Spleen (tissue), 11 donors: ENCODE results near the gene C11orf98. TPM values are rescaled to one million over a fixed set of nuclear protein-coding genes. Genes with fewer than 3 reads are reported as not detected.

ENCODE experiments used
- DNase-seq: peaks from one replicate; pipeline ENCODE4 v3.0.0-alpha.2; 2020
- H3K27ac ChIP-seq, 8 donors: fragments of 200-600 bp; sonication (generic) in 7 of 8; 1 replicate in 4 of 8; 2 replicates in 4 of 8; pipeline versions ENCODE4 v1.5.0 to v1.8.0; 2016 to 2021; ENCODE audit warnings: inconsistent platforms in 4 of 8, mild to moderate bottlenecking in 4 of 8, moderate library complexity in 1 of 8
- H3K27me3 ChIP-seq, 7 donors: fragments of 200-600 bp; sonication (generic) in 6 of 7; replicated peaks in 1 of 7; 1 replicate in 4 of 7; 2 replicates in 3 of 7; pipeline versions ENCODE4 v1.5.0 to v1.8.0; 2016 to 2021; ENCODE audit warnings: inconsistent platforms in 3 of 7, mild to moderate bottlenecking in 1 of 7
- H3K36me3 ChIP-seq, 6 donors: fragments of 200-600 bp; sonication (generic) in 5 of 6; 1 replicate in 4 of 6; 2 replicates in 2 of 6; pipeline versions ENCODE4 v1.5.0 to v1.8.0; 2016 to 2021; ENCODE audit warnings: inconsistent platforms in 2 of 6
- H3K4me1 ChIP-seq, 6 donors: fragments of 200-600 bp; sonication (generic) in 5 of 6; 1 replicate in 3 of 6; 2 replicates in 3 of 6; pipeline versions ENCODE4 v1.5.0 to v1.8.0; 2016 to 2021; ENCODE audit warnings: inconsistent platforms in 3 of 6
- H3K4me3 ChIP-seq, 8 donors: fragments of 200-600 bp; sonication (generic) in 7 of 8; 1 replicate in 4 of 8; 2 replicates in 4 of 8; pipeline versions ENCODE4 v1.5.0 to v1.8.0; 2016 to 2021; ENCODE audit warnings: inconsistent platforms in 4 of 8, mild to moderate bottlenecking in 4 of 8, moderate library complexity in 2 of 8
- H3K9me3 ChIP-seq, 8 donors: fragments of 200-600 bp; sonication (generic) in 7 of 8; 1 replicate in 4 of 8; 2 replicates in 4 of 8; pipeline versions ENCODE4 v1.5.0 to v1.8.0; 2016 to 2021; ENCODE audit warnings: inconsistent platforms in 4 of 8
- CTCF ChIP-seq, 11 experiments: fragments of 200-600 bp in 7 of 11; fragments of 450-650 bp in 4 of 11; sonication (generic) in 4 of 11; IDR thresholded peaks in 8 of 11; conservative IDR thresholded peaks in 3 of 11; 1 replicate in 7 of 11; 2 replicates in 4 of 11; pipeline versions ENCODE4 v1.4.0 to v1.8.0; 2016 to 2021; ENCODE audit warnings: antibody characterized with exemption in 11 of 11, inconsistent platforms in 4 of 11, mild to moderate bottlenecking in 1 of 11
- POLR2A ChIP-seq, 3 donors: fragments of 450-650 bp; IDR thresholded peaks; one replicate each; pipeline ENCODE4 v1.5.1; 2017; ENCODE audit warnings: antibody characterized with exemption in 3 of 3, mild to moderate bottlenecking in 1 of 3
- POLR2AphosphoS5 ChIP-seq, 3 donors: sonication (generic); formaldehyde crosslinking; IDR thresholded peaks; one replicate each; pipeline ENCODE4 v1.5.1; 2017; ENCODE audit warnings: antibody characterized with exemption in 3 of 3
- WGBS, 5 donors: extraction: QIAGEN DNeasy Blood & Tissue Kit in 3 of 5; methylation state at CpG; one replicate each; pipeline versions ENCODE4 v1.1.5 to v1.1.7; 2013 to 2018; 5-methylcytosine and 5-hydroxymethylcytosine counted together
- intact Hi-C: fragments of 100-400 bp; cut with DNase I; formaldehyde crosslinking; loops from one replicate; pipeline ENCODE4 v1.15.0; 2023; ENCODE audit warnings: low total_unique reads
- polyA plus RNA-seq, 3 donors: library from polyadenylated mRNA; stranded (reverse); fragments of 200-250 nt; gene quantifications; one replicate each; pipeline ENCODE4 v1.2.1, GENCODE V29; 2013
- total RNA-seq, 7 donors: library from RNA; depleted of rRNA in 3 of 7; stranded (reverse); fragments of >200 nt in 3 of 7; fragmentation: NEBNext Ultra II Directional in 4 of 7; extraction: Animal tissue kit (Norgen Biotek cat#: 25700) in 4 of 7; gene quantifications; one replicate each; pipeline versions ENCODE4 v1.1.0 to v1.2.1, GENCODE V29; 2016 to 2021
- donor health status: healthy with polysubstance abuse.
- donor health status: DM: no; HTN: no; CAD: no; lungs with moderate emphysema.
- donor health status: DM: no; HTN: no; CAD: no.
- donor health status: Bipolar disorder and iron deficiency.
- donor health status: healthy.
- donor health status: DM: no; HTN: no; CAD: no.
- donor health status: DM: yes; HTN: yes; CAD: no.

Gene C11orf98
- total and polyA plus RNA-seq, 10 donors, result 30.9 to 164 (median 42.8) TPM

GRCh38 chr11:62671608-62672389, 6.8 kb upstream of the C11orf98 start, which contains the start of the genes LBHD1 and UQCC3:
Gene LBHD1 (minus strand): TSS chr11:62672267. CDS start chr11:62670031, 2,236 bp downstream.
Gene UQCC3 (plus strand): TSS chr11:62671673. CDS start chr11:62671746, 73 bp downstream.
- peaks cover 25 to 91% (median 68%) of the 10 kb centered on the region in 6 donors for H3K4me1 ChIP-seq
- TF ChIP-seq CTCF (IDR thresholded peaks at IDR 0.05 in 8 of 11, conservative IDR thresholded peaks at IDR 0.05 in 3 of 11) (peak in 1 of 11 experiments; percentile 3), POLR2A (IDR thresholded peaks at IDR 0.05) (peak in 1 of 3 donors; percentile 65), POLR2AphosphoS5 (IDR thresholded peaks at IDR 0.05) (peak; percentile 76 to 88 (median 86))
- H3K27me3 ChIP-seq, result no peaks in the 10 kb centered on the region
- intact Hi-C loops, result loop anchor here (10.0 kb wide), 1 partner anchor 77 kb away; the partner anchor contains the start of gene TUT1
- DNase-seq, result peak; percentile 92
- H3K9me3 ChIP-seq, result no peaks in the 10 kb centered on the region
- H3K4me3 ChIP-seq, result peak within 1 kb of the TSS; percentile 76 to 96 (median 93)
- peaks cover 0 to 54% (median 28%) of the 10 kb centered on the region in 6 donors for H3K36me3 ChIP-seq
- peak within 1 kb of the TSS; percentile 86 to 96 (median 94) for H3K27ac ChIP-seq
- WGBS, 5 donors, result 0 to 1% (median 0%) methylated on average over 32 to 59 of the region's 59 CpGs

GRCh38 chr11:62671236-62671607, 6.2 kb upstream of the C11orf98 start:
- intact Hi-C loops, result loop anchor here (10.0 kb wide), 1 partner anchor 76 kb away; the partner anchor contains the start of gene TUT1
- TF ChIP-seq POLR2AphosphoS5 (IDR thresholded peaks at IDR 0.05) (no peak), CTCF (IDR thresholded peaks at IDR 0.05 in 8 of 11, conservative IDR thresholded peaks at IDR 0.05 in 3 of 11) (no peak), POLR2A (IDR thresholded peaks at IDR 0.05) (no peak)
- Histone ChIP-seq H3K27ac (peak overlapping the region; percentile 86 to 96 (median 94)), H3K4me1 (peaks cover 31 to 91% (median 68%) of the 10 kb centered on the region in 6 donors), H3K9me3 (no peaks in the 10 kb centered on the region), H3K27me3 (no peaks in the 10 kb centered on the region), H3K36me3 (peaks cover 0 to 54% (median 23%) of the 10 kb centered on the region in 6 donors), H3K4me3 (peak overlapping the region; percentile 76 to 96 (median 93))
- DNase-seq, result no peak
- WGBS, 5 donors, result 0 to 1% (median 0%) methylated on average over 16 to 17 of the region's 17 CpGs

- H3K36me3 ChIP-seq, result peaks cover 0 to 37% (median 12%) of the 10 kb centered on the region in 6 donors
- no peaks in the 10 kb centered on the region for H3K27me3 ChIP-seq
- H3K4me3 ChIP-seq, result no peak overlapping the region
- 73 to 90% (median 80%) methylated on average over 4 of the region's 4 CpGs for WGBS, 5 donors
- intact Hi-C loops, result loop anchor here (10.0 kb wide), 1 partner anchor 75 kb away; the partner anchor contains the start of gene TUT1
- no peaks in the 10 kb centered on the region for H3K9me3 ChIP-seq
- peaks cover 32 to 83% (median 71%) of the 10 kb centered on the region in 6 donors for H3K4me1 ChIP-seq
- peak overlapping the region in 6 of 8 donors; percentile 1 to 96 (median 33) for H3K27ac ChIP-seq
- no peak for DNase-seq
- TF ChIP-seq POLR2A (IDR thresholded peaks at IDR 0.05), result no peak
- TF ChIP-seq CTCF (IDR thresholded peaks at IDR 0.05 in 8 of 11, conservative IDR thresholded peaks at IDR 0.05 in 3 of 11), result no peak
- no peak for TF ChIP-seq POLR2AphosphoS5 (IDR thresholded peaks at IDR 0.05)
Measured at GRCh38 chr11:62669420-62670161, 4.6 kb upstream of the C11orf98 start.
